Esophagus muscularis mucosa (tissue), 4 donors: Measurements from ENCODE around the gene CHERP. TPM values are rescaled to one million over a fixed set of nuclear protein-coding genes. Genes with fewer than 3 reads are reported as not detected.
A peak's percentile ranks its signal among the peaks of the same experiment; 100 is the strongest.
"Not testable (repeated sequence)": the region's sequence is repeated elsewhere in the genome, so short reads cannot be mapped to it uniquely, and the experiment has no call there.

Source experiments
- DNase-seq: peaks from one replicate; pipeline ENCODE4 v3.0.0-alpha.2; 2017; ENCODE audit errors: extremely low spot score
- H3K27ac ChIP-seq, 4 donors: fragments of 200-600 bp; sonication (generic); replicated peaks in 1 of 4; 1 replicate in 3 of 4; 2 replicates in 1 of 4; pipeline ENCODE4 v1.5.1; 2016 to 2019; ENCODE audit warnings: mild to moderate bottlenecking in 1 of 4
- H3K27me3 ChIP-seq, 4 donors: fragments of 200-600 bp; sonication (generic); one replicate each; pipeline versions ENCODE4 v1.5.1 to v1.6.0; 2016 to 2019
- H3K36me3 ChIP-seq, 4 donors: fragments of 200-600 bp; sonication (generic); one replicate each; pipeline ENCODE4 v1.5.1; 2016 to 2019
- H3K4me1 ChIP-seq, 4 donors: fragments of 200-600 bp; sonication (generic); one replicate each; pipeline ENCODE4 v1.5.1; 2016 to 2019
- H3K4me3 ChIP-seq, 4 donors: fragments of 200-600 bp; sonication (generic); 1 replicate in 2 of 4; 2 replicates in 2 of 4; pipeline ENCODE4 v1.5.1; 2016 to 2019; ENCODE audit warnings: mild to moderate bottlenecking in 4 of 4, moderate library complexity in 1 of 4
- H3K9me3 ChIP-seq, 4 donors: fragments of 200-600 bp; sonication (generic); 1 replicate in 3 of 4; 2 replicates in 1 of 4; pipeline ENCODE4 v1.5.1; 2016 to 2019
- CTCF ChIP-seq, 3 experiments: fragments of 200-600 bp in 2 of 3; fragments of 450-650 bp in 1 of 3; sonication (generic) in 2 of 3; IDR thresholded peaks; one replicate each; pipeline ENCODE4 v1.5.1; 2017 to 2019; ENCODE audit warnings: antibody characterized with exemption in 3 of 3, mild to moderate bottlenecking in 2 of 3, moderate library complexity in 1 of 3
- EP300 ChIP-seq: sonication (generic); formaldehyde crosslinking; IDR thresholded peaks from one replicate; pipeline ENCODE4 v1.6.1; 2017; ENCODE audit warnings: antibody characterized with exemption
- POLR2A ChIP-seq: fragments of 450-650 bp; IDR thresholded peaks from one replicate; pipeline ENCODE4 v1.6.1; 2017; ENCODE audit warnings: antibody characterized with exemption, moderate library complexity, mild to moderate bottlenecking, low read depth
- POLR2AphosphoS5 ChIP-seq, 2 donors: sonication (generic); formaldehyde crosslinking; IDR thresholded peaks; one replicate each; pipeline ENCODE4 v1.6.1; 2017; ENCODE audit warnings: antibody characterized with exemption in 2 of 2
- WGBS: methylation state at CpG from one replicate; pipeline ENCODE4 v1.1.5; 2018; 5-methylcytosine and 5-hydroxymethylcytosine counted together
- intact Hi-C: fragments of 100-400 bp; cut with DNase I; formaldehyde crosslinking; loops from one replicate; pipeline ENCODE4 v1.15.1; 2023
- total RNA-seq, 4 donors: library from RNA; depleted of rRNA; stranded (reverse); fragments of >200 nt; gene quantifications; one replicate each; pipeline versions ENCODE4 v1.1.0 to v1.2.1, GENCODE V29; 2016

The CHERP gene
- total RNA-seq, 4 donors from 2014 or later, result 9.1 to 18.0 (median 12.9) TPM

GRCh38 chr19:16544473-16545231, 2.4 kb upstream of the CHERP start:
- peaks cover 29 to 51% (median 42%) of the 10 kb centered on the region in 4 donors for H3K4me1 ChIP-seq
- no peaks in the 10 kb centered on the region for H3K27me3 ChIP-seq
- TF ChIP-seq POLR2A, result no peak
- TF ChIP-seq CTCF (IDR thresholded peaks at IDR 0.05), result no peak
- no peak for TF ChIP-seq POLR2AphosphoS5 (IDR thresholded peaks at IDR 0.05)
- TF ChIP-seq EP300, result no peak
- H3K4me3 ChIP-seq, result no peak overlapping the region
- intact Hi-C loops, result no loop called here
- no peak overlapping the region for H3K27ac ChIP-seq
- peaks cover 0 to 11% (median 8%) of the 10 kb centered on the region in 4 donors for H3K36me3 ChIP-seq
- DNase-seq, result no peak
- WGBS, result 89% methylated on average over 11 of the region's 11 CpGs
- H3K9me3 ChIP-seq, result no peaks in the 10 kb centered on the region

GRCh38 chr19:16543734-16544133, 1.5 kb upstream of the CHERP start:
- intact Hi-C loops, DNase-seq, H3K9me3 ChIP-seq, H3K27ac ChIP-seq, H3K27me3 ChIP-seq, H3K4me3 ChIP-seq: not testable (repeated sequence)
- Histone ChIP-seq H3K36me3 (peaks cover 0 to 14% (median 11%) of the 10 kb centered on the region in 4 donors), H3K4me1 (peaks cover 33 to 57% (median 50%) of the 10 kb centered on the region in 4 donors)
- WGBS, result 90% methylated on average over 6 of the region's 6 CpGs

- peaks cover 38 to 65% (median 57%) of the 10 kb centered on the region in 4 donors for H3K4me1 ChIP-seq
- peak overlapping the region; percentile 83 to 94 (median 89) for H3K27ac ChIP-seq
- H3K36me3 ChIP-seq, result peaks cover 0 to 21% (median 16%) of the 10 kb centered on the region in 4 donors
- no peak for DNase-seq
- peak overlapping the region; percentile 79 to 99 (median 86) for H3K4me3 ChIP-seq
- intact Hi-C loops, result no loop called here
- H3K9me3 ChIP-seq, result no peaks in the 10 kb centered on the region
- no peak for TF ChIP-seq POLR2A
- no peak for TF ChIP-seq EP300
- TF ChIP-seq POLR2AphosphoS5 (IDR thresholded peaks at IDR 0.05), result no peak
- TF ChIP-seq CTCF (IDR thresholded peaks at IDR 0.05), result no peak
- H3K27me3 ChIP-seq, result no peaks in the 10 kb centered on the region
- 5% methylated on average over 13 of the region's 15 CpGs for WGBS
Measured at GRCh38 chr19:16542910-16543472, 754 bp upstream of the CHERP start.

- H3K9me3 ChIP-seq, result no peaks in the 10 kb centered on the region
- DNase-seq, result no peak
- H3K4me3 ChIP-seq, result peak overlapping the region; percentile 79 to 99 (median 86)
- peaks cover 0 to 36% (median 27%) of the 10 kb centered on the region in 4 donors for H3K36me3 ChIP-seq
- H3K27ac ChIP-seq, result peak overlapping the region; percentile 83 to 94 (median 89)
- intact Hi-C loops, result no loop called here
- peaks cover 38 to 72% (median 63%) of the 10 kb centered on the region in 4 donors for H3K4me1 ChIP-seq
- H3K27me3 ChIP-seq, result no peaks in the 10 kb centered on the region
- no peak for TF ChIP-seq POLR2A
- no peak for TF ChIP-seq CTCF (IDR thresholded peaks at IDR 0.05)
- no peak for TF ChIP-seq EP300
- no peak for TF ChIP-seq POLR2AphosphoS5 (IDR thresholded peaks at IDR 0.05)
- 1% methylated on average over 26 of the region's 29 CpGs for WGBS
Measured at GRCh38 chr19:16541526-16542044, 652 bp downstream of the CHERP start.

GRCh38 chr19:16540948-16541347, 1.3 kb downstream of the CHERP start:
- WGBS, result 74% methylated on average over 12 of the region's 12 CpGs
- intact Hi-C loops, result no loop called here

More at GRCh38 chr19:16540948-16541347, 1.3 kb downstream of the CHERP start:
- H3K4me1 ChIP-seq, result peaks cover 38 to 72% (median 63%) of the 10 kb centered on the region in 4 donors
- H3K27me3 ChIP-seq, result no peaks in the 10 kb centered on the region
- no peak for DNase-seq
- TF ChIP-seq EP300 (no peak), POLR2A (no peak), CTCF (IDR thresholded peaks at IDR 0.05) (no peak)
- H3K27ac ChIP-seq, result no peak overlapping the region
- H3K4me3 ChIP-seq, result peak overlapping the region; percentile 79 to 99 (median 86)
- H3K36me3 ChIP-seq, result peaks cover 0 to 42% (median 34%) of the 10 kb centered on the region in 4 donors
- no peaks in the 10 kb centered on the region for H3K9me3 ChIP-seq
